ENCODE data around the gene CYP4F8. TPM values are rescaled to one million over a fixed set of nuclear protein-coding genes. Genes with fewer than 3 reads are reported as not detected.
A peak's percentile ranks its signal among the peaks of the same experiment; 100 is the strongest.

The CYP4F8 gene
- total and polyA plus RNA-seq, 9 of the 15 experiments (the other 6 are each of a cell fraction or from before 2014, with no cell fraction given): not detected

DNA sequence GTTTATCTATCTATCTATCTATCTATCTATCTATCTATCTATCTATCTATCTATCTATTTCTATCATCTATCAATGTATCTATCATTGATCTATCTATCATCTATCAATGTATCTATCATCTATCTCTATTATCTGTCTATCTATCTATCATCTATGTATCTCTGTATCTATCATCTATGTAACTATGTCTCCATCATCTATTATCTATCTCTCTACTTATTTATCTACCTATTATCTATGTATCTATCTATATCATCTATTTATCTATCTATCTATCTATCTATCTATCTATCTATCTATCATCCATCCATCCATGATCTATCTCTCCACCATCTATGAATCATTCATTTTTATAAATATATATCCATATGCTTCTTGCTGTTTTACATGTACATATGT lies 41.4 kb downstream of the CYP4F8 start:
- no peak for ATAC-seq
- in situ Hi-C loops (cut with MboI): no loop called here
- intact Hi-C loops (cut with micrococcal nuclease): no loop called here
- no peaks in the 10 kb centered on the region for H3K9me3 ChIP-seq (replicated peaks; ENCODE audit: control insufficient read depth, insufficient read depth, low read depth, low read length)
- H3K9me1 ChIP-seq (ENCODE audit: control insufficient read depth, insufficient read depth, low read length): no peaks in the 10 kb centered on the region
- H4K20me1 ChIP-seq (replicated peaks; ENCODE audit: control insufficient read depth, insufficient read depth, low read length): no peaks in the 10 kb centered on the region; the same call in 1 of the 2 replicates
- no peaks in the 10 kb centered on the region for H3K27me3 ChIP-seq (ENCODE audit: control insufficient read depth in 2 of 2, insufficient read depth in 2 of 2, low read length in 2 of 2)
- FAIRE-seq: no peak
- no peak overlapping the region for H2AFZ ChIP-seq (ENCODE audit: low read depth, low read length)
- H3K4me3 ChIP-seq: no peak overlapping the region
- no peak overlapping the region for H3K9ac ChIP-seq (ENCODE audit: insufficient read depth in 1 of 2, low read depth in 2 of 2, low read length in 2 of 2)
- H3K4me2 ChIP-seq (ENCODE audit: insufficient read depth, low read length): no peak overlapping the region
- H3K79me2 ChIP-seq (ENCODE audit: control insufficient read depth, insufficient read depth, low read length): no peaks in the 10 kb centered on the region
- H3K27ac ChIP-seq (ENCODE audit: extremely low read depth, low read depth, low read length): no peak overlapping the region
- DNase-seq (ENCODE audit: extremely low read depth in 1 of 4, low spot score in 3 of 4): no peak
- ChIA-PET POLR2A (no interaction called here), CTCF (ENCODE audit: low intra/inter-chr PET ratio) (no interaction called here)
- no peaks in the 10 kb centered on the region for H3K36me3 ChIP-seq (ENCODE audit: control insufficient read depth, insufficient read depth, low read length)
- H3K4me1 ChIP-seq (replicated peaks in 1 of 2; ENCODE audit: control insufficient read depth in 2 of 2, insufficient read depth in 2 of 2, low read length in 2 of 2): no peaks in the 10 kb centered on the region
- TF ChIP-seq POLR2G (IDR thresholded peaks at IDR 0.05; ENCODE audit: low read depth, low read length) (no peak), EHMT2 (IDR thresholded peaks at IDR 0.05) (no peak), DACH1 (IDR thresholded peaks at IDR 0.05; ENCODE audit: partially characterized antibody) (peak; percentile 93), ZNF253 (CRISPR knock-in tag; conservative IDR thresholded peaks at IDR 0.05) (no peak)
- TF ChIP-seq, protein P1, sequence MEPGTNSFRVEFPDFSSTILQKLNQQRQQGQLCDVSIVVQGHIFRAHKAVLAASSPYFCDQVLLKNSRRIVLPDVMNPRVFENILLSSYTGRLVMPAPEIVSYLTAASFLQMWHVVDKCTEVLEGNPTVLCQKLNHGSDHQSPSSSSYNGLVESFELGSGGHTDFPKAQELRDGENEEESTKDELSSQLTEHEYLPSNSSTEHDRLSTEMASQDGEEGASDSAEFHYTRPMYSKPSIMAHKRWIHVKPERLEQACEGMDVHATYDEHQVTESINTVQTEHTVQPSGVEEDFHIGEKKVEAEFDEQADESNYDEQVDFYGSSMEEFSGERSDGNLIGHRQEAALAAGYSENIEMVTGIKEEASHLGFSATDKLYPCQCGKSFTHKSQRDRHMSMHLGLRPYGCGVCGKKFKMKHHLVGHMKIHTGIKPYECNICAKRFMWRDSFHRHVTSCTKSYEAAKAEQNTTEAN (CRISPR knock-in tag; IDR thresholded peaks at IDR 0.05): no peak
- BruUV-seq (replicated peaks): no TSS peak

DNA sequence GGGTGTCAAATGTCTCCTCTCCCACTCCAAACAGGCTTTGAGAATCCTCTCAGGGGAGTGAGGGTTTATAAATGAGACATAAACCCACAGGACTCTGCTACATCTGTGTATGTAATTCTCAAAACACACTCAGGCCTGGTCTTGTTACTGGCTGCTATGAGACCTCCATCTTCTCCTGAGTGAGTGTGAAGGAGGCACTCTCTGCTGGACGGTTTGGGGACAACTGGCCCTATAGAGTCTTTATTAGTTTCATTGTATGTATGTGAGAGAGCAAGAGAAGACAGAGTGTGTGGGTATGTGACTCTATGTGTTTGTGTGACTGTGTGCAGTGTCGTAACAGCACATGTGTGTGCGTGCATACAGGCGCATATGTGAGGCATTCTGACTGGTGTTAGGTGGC lies 48.2 kb downstream of the CYP4F8 start:
- FAIRE-seq: no peak
- in situ Hi-C loops (cut with MboI): no loop called here

More for the DNA sequence above, 48.2 kb downstream of the CYP4F8 start:
- CTCF ChIA-PET (ENCODE audit: low intra/inter-chr PET ratio): no interaction called here
- no TSS peak for BruUV-seq (replicated peaks)
- no peaks in the 10 kb centered on the region for H3K9me1 ChIP-seq (ENCODE audit: control insufficient read depth, insufficient read depth, low read length)
- H3K9me3 ChIP-seq (replicated peaks; ENCODE audit: control insufficient read depth, insufficient read depth, low read depth, low read length): no peaks in the 10 kb centered on the region
- ATAC-seq (no peak), DNase-seq (ENCODE audit: extremely low read depth in 1 of 4, low spot score in 3 of 4) (no peak)
- no peak overlapping the region for H3K4me3 ChIP-seq
- no peak overlapping the region for H3K27ac ChIP-seq (ENCODE audit: extremely low read depth, low read depth, low read length)
- no peak for TF ChIP-seq KAT8 (IDR thresholded peaks at IDR 0.05; ENCODE audit: low read depth)
- TF ChIP-seq CTCF (IDR thresholded peaks at IDR 0.05 in 2 of 3, conservative IDR thresholded peaks at IDR 0.05 in 1 of 3; ENCODE audit: insufficient read depth in 2 of 3, low read depth in 1 of 3, low read length in 3 of 3): peak in 1 of 3 experiments; percentile 36; a peak in 2 of 6 replicates
- POLR2A ChIA-PET: interaction anchor here (1.0 kb wide), 1 partner anchor 9 kb away, joined by 5 read pairs; no protein-coding TSS in a partner anchor
- H2AFZ ChIP-seq (ENCODE audit: low read depth, low read length): no peak overlapping the region
- H3K4me2 ChIP-seq (ENCODE audit: insufficient read depth, low read length): no peak overlapping the region
- no peaks in the 10 kb centered on the region for H3K79me2 ChIP-seq (ENCODE audit: control insufficient read depth, insufficient read depth, low read length)
- H3K4me1 ChIP-seq (replicated peaks in 1 of 2; ENCODE audit: control insufficient read depth in 2 of 2, insufficient read depth in 2 of 2, low read length in 2 of 2): no peaks in the 10 kb centered on the region
- no peaks in the 10 kb centered on the region for H4K20me1 ChIP-seq (replicated peaks; ENCODE audit: control insufficient read depth, insufficient read depth, low read length)
- WGBS (ENCODE audit: insufficient coverage, low coverage, missing lambda C conversion rate): 0% methylated on average over 4 of the region's 4 CpGs
- intact Hi-C loops (cut with micrococcal nuclease): no loop called here
- H3K9ac ChIP-seq (ENCODE audit: insufficient read depth in 1 of 2, low read depth in 2 of 2, low read length in 2 of 2): no peak overlapping the region
- H3K36me3 ChIP-seq (ENCODE audit: control insufficient read depth, insufficient read depth, low read length): no peaks in the 10 kb centered on the region
- no peaks in the 10 kb centered on the region for H3K27me3 ChIP-seq (ENCODE audit: control insufficient read depth in 2 of 2, insufficient read depth in 2 of 2, low read length in 2 of 2)
